ENCODE results near the gene ADAM15. TPM values are rescaled to one million over a fixed set of nuclear protein-coding genes. Genes with fewer than 3 reads are reported as not detected.

Gene ADAM15
- total RNA-seq, 2 experiments from 2014 or later: 53.8 to 55.8 TPM

DNA sequence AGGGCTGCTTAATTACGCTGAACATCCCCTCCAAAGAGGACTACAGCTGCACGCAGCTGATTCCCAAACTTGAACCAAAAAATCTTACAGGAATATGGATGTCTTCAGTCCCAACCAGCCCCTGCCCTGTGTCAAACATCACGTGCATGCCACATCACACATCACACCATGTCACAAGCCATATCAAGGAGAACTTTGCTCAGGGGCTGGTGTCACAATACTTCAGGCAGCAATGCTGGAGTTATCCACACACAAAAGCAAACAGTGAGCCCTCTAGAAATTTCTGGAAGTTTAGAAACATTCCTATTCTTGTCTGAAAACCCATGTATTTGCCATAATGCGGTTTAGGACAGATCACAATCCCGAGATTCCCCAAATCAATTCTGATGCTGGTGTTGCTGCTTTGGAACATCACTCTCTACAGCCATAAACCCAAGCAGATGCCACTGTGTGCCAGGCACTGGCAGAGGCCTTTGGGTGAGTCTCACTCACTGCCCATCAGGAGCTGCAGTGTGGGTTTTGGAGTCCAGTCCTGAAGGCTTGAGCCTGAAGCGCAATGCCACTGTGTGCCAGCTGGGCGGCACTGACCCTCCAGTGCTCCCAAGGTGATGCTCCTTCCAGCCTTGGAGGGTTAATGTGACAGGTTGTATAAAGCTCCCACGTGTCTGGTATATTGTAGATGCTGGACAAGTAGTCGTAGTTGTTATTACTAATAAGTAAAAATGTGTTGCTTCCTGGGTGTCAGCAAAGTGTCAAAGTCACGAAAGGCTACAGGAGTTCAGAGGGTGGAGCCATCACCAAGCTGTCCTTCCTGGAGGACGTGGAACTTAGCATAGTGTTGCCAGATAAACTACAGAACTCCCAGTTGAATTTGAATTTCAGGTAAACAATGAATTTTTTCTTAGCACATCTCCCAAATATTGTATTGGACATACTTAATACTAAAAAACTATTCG lies 56.5 kb downstream of the ADAM15 start:
- intact Hi-C loops (cut with micrococcal nuclease): no loop called here
- no peak for DNase-seq
- Mint-ChIP-seq H3K9me3 (no peaks in the 10 kb centered on the region), H3K4me1 (ENCODE audit: low read depth) (no peaks in the 10 kb centered on the region), H3K4me3 (no peak overlapping the region), H3K36me3 (ENCODE audit: low read depth) (no peaks in the 10 kb centered on the region), H3K27me3 (ENCODE audit: low read depth) (no peaks in the 10 kb centered on the region), H3K27ac (no peak overlapping the region)
- CTCF ChIA-PET: interaction anchor here (0.5 to 1.3 kb wide), 6 partner anchors 10 to 123 kb away, joined by 3 to 6 read pairs (median 4); no protein-coding TSS in a partner anchor

DNA sequence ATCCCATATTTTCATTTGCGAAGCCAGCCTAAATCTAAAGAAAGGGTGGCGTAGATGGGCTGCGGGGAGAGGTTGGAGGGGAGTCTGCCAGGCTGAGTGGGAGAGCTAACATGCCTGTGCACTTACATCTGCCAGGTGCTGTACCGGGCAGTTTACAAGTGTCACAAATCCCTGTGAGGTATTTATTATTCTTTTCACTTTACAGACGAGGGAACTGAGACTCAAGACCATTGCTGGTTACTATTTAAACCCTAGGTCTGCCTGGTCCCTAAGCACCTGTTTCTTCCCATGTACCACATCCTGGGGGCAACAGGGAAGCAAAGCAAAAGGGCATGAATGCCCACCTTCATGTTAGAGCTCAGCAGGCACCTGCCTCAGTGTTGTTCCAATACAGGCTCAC lies 57.2 kb downstream of the ADAM15 start:
- no peaks in the 10 kb centered on the region for H3K4me1 Mint-ChIP-seq (ENCODE audit: low read depth)
- DNase-seq: no peak
- no peaks in the 10 kb centered on the region for H3K36me3 Mint-ChIP-seq (ENCODE audit: low read depth)
- H3K27me3 Mint-ChIP-seq (ENCODE audit: low read depth): no peaks in the 10 kb centered on the region
- no peak overlapping the region for H3K4me3 Mint-ChIP-seq
- CTCF ChIA-PET: interaction anchor here (0.5 to 1.1 kb wide), 3 partner anchors 11 to 124 kb away, joined by 3 to 6 read pairs (median 5); no protein-coding TSS in a partner anchor
- intact Hi-C loops (cut with micrococcal nuclease): no loop called here
- no peaks in the 10 kb centered on the region for H3K9me3 Mint-ChIP-seq
- H3K27ac Mint-ChIP-seq: no peak overlapping the region

GRCh38 chr1:155110381-155110780 lies 59.3 kb downstream of the ADAM15 start:
- Mint-ChIP-seq H3K9me3 (no peaks in the 10 kb centered on the region), H3K36me3 (ENCODE audit: low read depth) (no peaks in the 10 kb centered on the region), H3K4me3 (no peak overlapping the region), H3K27me3 (ENCODE audit: low read depth) (no peaks in the 10 kb centered on the region), H3K4me1 (ENCODE audit: low read depth) (no peaks in the 10 kb centered on the region), H3K27ac (no peak overlapping the region)
- no peak for DNase-seq
- CTCF ChIA-PET: interaction anchor here (1.0 kb wide), 1 partner anchor 19 kb away, joined by 3 read pairs; no protein-coding TSS in a partner anchor
- intact Hi-C loops (cut with micrococcal nuclease): no loop called here

GRCh38 chr1:155110826-155111225 lies 59.7 kb downstream of the ADAM15 start:
- intact Hi-C loops (cut with micrococcal nuclease): no loop called here
- DNase-seq: no peak
- Mint-ChIP-seq H3K4me1 (ENCODE audit: low read depth) (no peaks in the 10 kb centered on the region), H3K27me3 (ENCODE audit: low read depth) (no peaks in the 10 kb centered on the region), H3K27ac (no peak overlapping the region), H3K4me3 (no peak overlapping the region), H3K9me3 (no peaks in the 10 kb centered on the region), H3K36me3 (ENCODE audit: low read depth) (no peaks in the 10 kb centered on the region)
- CTCF ChIA-PET: interaction anchor here (1.0 kb wide), 1 partner anchor 19 kb away, joined by 3 read pairs; no protein-coding TSS in a partner anchor

Other genes with a start within 250 kb of the ADAM15 start
- under 1 TPM; 0.25 to 0.26 TPM for gene KCNN3, start 181.0 kb upstream of the ADAM15 start, total RNA-seq
- gene PMVK, start 114.6 kb upstream of the ADAM15 start, total RNA-seq: 10 to 100 TPM; 29.8 to 30.5 TPM
- 10 to 100 TPM; 55.3 to 55.5 TPM for gene PBXIP1, start 95.2 kb upstream of the ADAM15 start, total RNA-seq
- 10 to 100 TPM; 35.6 to 36.3 TPM for gene PYGO2, start 89.5 kb upstream of the ADAM15 start, total RNA-seq
- gene SHC1, start 80.6 kb upstream of the ADAM15 start, total RNA-seq: 10 to 100 TPM; 35.5 to 40.8 TPM
- 100 to 1,000 TPM; 283 to 291 TPM for gene CKS1B, start 76.6 kb upstream of the ADAM15 start, total RNA-seq
- 10 to 100 TPM; 27.2 to 30.0 TPM for gene FLAD1, start 68.0 kb upstream of the ADAM15 start, total RNA-seq
- under 1 TPM; 0.36 to 0.99 TPM for gene LENEP, start 57.7 kb upstream of the ADAM15 start, total RNA-seq
- gene ZBTB7B, start 48.5 kb upstream of the ADAM15 start, total RNA-seq: 100 to 1,000 TPM in 1 of 2 experiments, 10 to 100 TPM in 1; 90.6 to 101 TPM
- gene DCST2, start 17.5 kb upstream of the ADAM15 start, total RNA-seq: 1 to 10 TPM; 1.1 to 1.5 TPM
- not detected for gene DCST1, start 17.5 kb upstream of the ADAM15 start, total RNA-seq
- 1 to 10 TPM; 3.3 to 4.5 TPM for gene EFNA4, start 12.4 kb downstream of the ADAM15 start, total RNA-seq
- gene EFNA3, start 27.5 kb downstream of the ADAM15 start, total RNA-seq: 1 to 10 TPM; 1.3 to 2.5 TPM
- under 1 TPM; 0.26 to 0.32 TPM for gene EFNA1, start 76.6 kb downstream of the ADAM15 start, total RNA-seq
- gene SLC50A1, start 84.5 kb downstream of the ADAM15 start, total RNA-seq: 10 to 100 TPM; 48.4 to 52.7 TPM
- 10 to 100 TPM; 31.4 to 35.5 TPM for gene DPM3, start 89.2 kb downstream of the ADAM15 start, total RNA-seq
- gene KRTCAP2, start 122.0 kb downstream of the ADAM15 start, total RNA-seq: 100 to 1,000 TPM; 129 to 137 TPM
- gene TRIM46, start 122.5 kb downstream of the ADAM15 start, total RNA-seq: 1 to 10 TPM; 3.2 to 3.6 TPM
- gene THBS3, start 156.6 kb downstream of the ADAM15 start, total RNA-seq: 10 to 100 TPM; 15.4 to 15.7 TPM
- gene MTX1, start 157.4 kb downstream of the ADAM15 start, total RNA-seq: 10 to 100 TPM; 46.8 to 47.4 TPM
- gene ENTREP3, start 204.2 kb downstream of the ADAM15 start, total RNA-seq: 10 to 100 TPM; 32.1 to 32.8 TPM
- gene SCAMP3, start 211.0 kb downstream of the ADAM15 start, total RNA-seq: 10 to 100 TPM; 80.3 to 82.9 TPM
- 10 to 100 TPM; 52.6 to 54.5 TPM for gene CLK2, start 222.2 kb downstream of the ADAM15 start, total RNA-seq
- 1 to 10 TPM in 1 of 2 experiments, under 1 TPM in 1; 0.79 to 1.6 TPM for gene HCN3, start 226.1 kb downstream of the ADAM15 start, total RNA-seq

Data from activated naive CD4-positive, alpha-beta T cell treated with anti-CD3 and anti-CD28 coated beads for 36 hours (primary cell).